H1 (cell line): ENCODE results near the gene USP16. TPM values are rescaled to one million over a fixed set of nuclear protein-coding genes. Genes with fewer than 3 reads are reported as not detected.

ENCODE experiments used
- CTCF ChIA-PET: fragments of 300-600 bp; sonication (Branson Sonifier 250); formaldehyde crosslinking; loops from one replicate; lab custom pipeline; 2021; ENCODE audit not compliant: partially characterized antibody; lab: Charles Lee
- POLR2A ChIA-PET: fragments of 300-600 bp; sonication (Branson Sonifier 250); formaldehyde crosslinking; loops from one replicate; lab custom pipeline; 2021; ENCODE audit warnings: inconsistent platforms; ENCODE audit not compliant: partially characterized antibody; lab: Charles Lee
- DNase-seq, 2 experiments: peaks; one replicate each; pipeline versions ENCODE4 v3.0.0 to v3.0.0-alpha.2; 2010 to 2022; ENCODE audit warnings: low spot score in 2 of 2, low read depth in 1 of 2, mixed read lengths in 1 of 2
- FAIRE-seq: peaks from 2 replicates; lab custom pipeline; 2011; peaks lifted over from hg19 to GRCh38; lab: Jason Lieb, UNC
- H2AFZ ChIP-seq: 2 replicates; pipeline ENCODE4 v1.8.1; 2012; ENCODE audit warnings: low read length, inconsistent platforms
- H2AK5ac ChIP-seq: 2 replicates; pipeline ENCODE4 v1.6.1; 2013; ENCODE audit warnings: low read depth, low read length
- H2BK120ac ChIP-seq: replicated peaks from 2 replicates; pipeline ENCODE3; 2013; ENCODE audit warnings: low read depth, low read length, inconsistent platforms
- H2BK12ac ChIP-seq: 2 replicates; pipeline ENCODE4 v1.6.1; 2013; ENCODE audit warnings: low read depth, low read length
- H2BK15ac ChIP-seq: 2 replicates; pipeline ENCODE4 v1.6.1; 2013; ENCODE audit warnings: low read length
- H2BK20ac ChIP-seq: 2 replicates; pipeline ENCODE4 v1.6.1; 2013; ENCODE audit warnings: low read length
- H2BK5ac ChIP-seq: 2 replicates; pipeline ENCODE4 v1.6.1; 2013; ENCODE audit warnings: low read depth, low read length
- H3K14ac ChIP-seq: 2 replicates; pipeline ENCODE4 v1.6.1; 2013; ENCODE audit warnings: inconsistent platforms; ENCODE audit not compliant: insufficient read length
- H3K18ac ChIP-seq: 2 replicates; pipeline ENCODE4 v1.6.1; 2013; ENCODE audit warnings: low read length; ENCODE audit errors: extremely low read depth
- H3K23ac ChIP-seq: 2 replicates; pipeline ENCODE4 v1.6.1; 2013; ENCODE audit warnings: inconsistent platforms; ENCODE audit not compliant: insufficient read length
- H3K23me2 ChIP-seq: 2 replicates; pipeline ENCODE4 v1.6.1; 2013; ENCODE audit warnings: low read depth, low read length
- H3K27ac ChIP-seq: 2 replicates; pipeline ENCODE4 v1.6.1; 2011; ENCODE audit warnings: low read depth, low read length, inconsistent platforms
- H3K27me3 ChIP-seq, 4 experiments: replicated peaks in 1 of 4; 1 replicate in 1 of 4; 2 replicates in 3 of 4; pipeline versions ENCODE4 v1.6.1 to v1.8.1; 2011 to 2013; ENCODE audit warnings: low read length in 3 of 4, mild to moderate bottlenecking in 3 of 4, inconsistent platforms in 2 of 4, mixed read lengths in 2 of 4, moderate library complexity in 1 of 4; ENCODE audit not compliant: control insufficient read depth in 3 of 4, insufficient read depth in 3 of 4; ENCODE audit errors: extremely low read depth in 1 of 4
- H3K36me3 ChIP-seq, 4 experiments: 2 replicates each; pipeline versions ENCODE4 v1.6.1 to v1.8.1; 2011 to 2013; ENCODE audit warnings: mild to moderate bottlenecking in 4 of 4, low read length in 3 of 4, moderate library complexity in 2 of 4, control low read depth in 1 of 4, inconsistent platforms in 1 of 4; ENCODE audit not compliant: insufficient read depth in 4 of 4, control insufficient read depth in 2 of 4
- H3K4ac ChIP-seq: replicated peaks from 2 replicates; pipeline ENCODE3; 2013; ENCODE audit warnings: low read length, low read depth, mixed read lengths, inconsistent platforms; ENCODE audit not compliant: insufficient read length
- H3K4me1 ChIP-seq, 4 experiments: replicated peaks in 1 of 4; 1 replicate in 1 of 4; 2 replicates in 3 of 4; pipeline versions ENCODE4 v1.6.1 to v1.8.1; 2011 to 2013; ENCODE audit warnings: low read length in 3 of 4, inconsistent platforms in 2 of 4, mixed read lengths in 1 of 4; ENCODE audit not compliant: insufficient read depth in 4 of 4, control insufficient read depth in 3 of 4
- H3K4me2 ChIP-seq, 2 experiments: 2 replicates each; pipeline versions ENCODE4 v1.6.1 to v1.8.1; 2011 to 2013; ENCODE audit warnings: low read depth in 2 of 2, low read length in 2 of 2, control low read depth in 1 of 2, inconsistent platforms in 1 of 2, mild to moderate bottlenecking in 1 of 2; ENCODE audit not compliant: insufficient read depth in 1 of 2
- H3K4me3 ChIP-seq, 4 experiments: fragments of 200-600, 300-600 bp in 1 of 4; sonication (generic), shearing (Covaris generic), sonication (Bioruptor Twin) in 1 of 4; 2 replicates each; pipeline versions ENCODE4 v1.5.1 to v1.8.1; 2011 to 2016; ENCODE audit warnings: low read length in 4 of 4, low read depth in 3 of 4, control low read depth in 2 of 4, inconsistent platforms in 2 of 4, mild to moderate bottlenecking in 2 of 4, mixed read lengths in 1 of 4, moderate library complexity in 1 of 4; ENCODE audit not compliant: insufficient read depth in 2 of 4; ENCODE audit errors: extremely low read depth in 1 of 4
- H3K56ac ChIP-seq: replicated peaks from 2 replicates; pipeline ENCODE3; 2013; ENCODE audit warnings: low read depth, mild to moderate bottlenecking, mixed read lengths, low read length, inconsistent platforms; ENCODE audit not compliant: insufficient read length
- H3K79me1 ChIP-seq: 2 replicates; pipeline ENCODE4 v1.6.1; 2013; ENCODE audit warnings: low read depth, low read length, control low read depth
- H3K79me2 ChIP-seq, 2 experiments: 2 replicates each; pipeline versions ENCODE4 v1.6.1 to v1.8.1; 2012 to 2013; ENCODE audit warnings: low read length in 2 of 2, mild to moderate bottlenecking in 2 of 2, inconsistent platforms in 1 of 2; ENCODE audit not compliant: insufficient read depth in 2 of 2, control insufficient read depth in 1 of 2
- H3K9ac ChIP-seq, 4 experiments: replicated peaks in 1 of 4; 1 replicate in 1 of 4; 2 replicates in 3 of 4; pipeline versions ENCODE4 v1.6.1 to v1.8.1; 2011 to 2013; ENCODE audit warnings: low read depth in 3 of 4, low read length in 3 of 4, control low read depth in 2 of 4, mild to moderate bottlenecking in 2 of 4, moderate library complexity in 2 of 4, inconsistent platforms in 1 of 4; ENCODE audit errors: extremely low read depth in 1 of 4
- H3K9me3 ChIP-seq, 2 experiments: 2 replicates each; pipeline versions ENCODE4 v1.6.1 to v1.8.1; 2012 to 2013; ENCODE audit warnings: mild to moderate bottlenecking in 2 of 2, moderate library complexity in 2 of 2, control low read depth in 1 of 2, inconsistent platforms in 1 of 2, low read depth in 1 of 2, low read length in 1 of 2, mixed read lengths in 1 of 2; ENCODE audit not compliant: insufficient read depth in 2 of 2
- H4K20me1 ChIP-seq, 2 experiments: replicated peaks in 1 of 2; 2 replicates each; pipeline versions ENCODE3 to v1.8.1; 2011 to 2013; ENCODE audit warnings: inconsistent platforms in 2 of 2, low read length in 2 of 2, mild to moderate bottlenecking in 1 of 2; ENCODE audit not compliant: insufficient read depth in 2 of 2, control insufficient read depth in 1 of 2
- H4K5ac ChIP-seq: 2 replicates; pipeline ENCODE4 v1.6.1; 2013; ENCODE audit warnings: low read length, low read depth, mixed read lengths, inconsistent platforms; ENCODE audit not compliant: insufficient read length
- H4K8ac ChIP-seq: 2 replicates; pipeline ENCODE4 v1.8.0; 2013; ENCODE audit warnings: mild to moderate bottlenecking, moderate library complexity, low read length, inconsistent platforms; ENCODE audit not compliant: insufficient read depth; ENCODE audit errors: extremely low read depth
- H4K91ac ChIP-seq: replicated peaks from 2 replicates; pipeline ENCODE3; 2013; ENCODE audit warnings: low read length, mixed read lengths, inconsistent platforms; ENCODE audit not compliant: insufficient read length
- EZH2 ChIP-seq: fragments of 200-600 bp; sonication (generic); IDR thresholded peaks from 2 replicates; pipeline ENCODE4 v1.7.1; 2012; ENCODE audit warnings: low read depth, mild to moderate bottlenecking, moderate library complexity, low read length, inconsistent platforms; ENCODE audit not compliant: severe bottlenecking
- RAD21 ChIP-seq, 2 experiments: IDR thresholded peaks in 1 of 2; conservative IDR thresholded peaks in 1 of 2; 2 replicates each; pipeline ENCODE4 v1.6.1; 2011; ENCODE audit warnings: low read depth in 2 of 2, low read length in 2 of 2, improper control_type of control experiment in 1 of 2, inconsistent platforms in 1 of 2, mild to moderate bottlenecking in 1 of 2, moderate library complexity in 1 of 2
- RXRA ChIP-seq: IDR thresholded peaks from 2 replicates; pipeline ENCODE4 v1.6.1; 2011; ENCODE audit warnings: low read depth, mild to moderate bottlenecking, low read length, moderate library complexity; ENCODE audit not compliant: insufficient read depth
- TBP ChIP-seq: IDR thresholded peaks from 2 replicates; pipeline ENCODE4 v1.6.1; 2011; ENCODE audit warnings: low read depth, low read length, improper control_type of control experiment
- TCF12 ChIP-seq: IDR thresholded peaks from 2 replicates; pipeline ENCODE4 v1.6.1; 2011; ENCODE audit warnings: low read depth, mild to moderate bottlenecking, low read length
- YY1 ChIP-seq: IDR thresholded peaks from 2 replicates; pipeline ENCODE4 v1.6.1; 2011; ENCODE audit warnings: low read depth, mild to moderate bottlenecking, low read length
- WGBS, 2 experiments: shearing (Covaris generic) in 1 of 2; methylation state at CpG; one replicate each; pipeline versions ENCODE4 v1.1.6 to v1.1.7; 2013 to 2015; ENCODE audit warnings: low lambda C conversion rate in 2 of 2, mixed read lengths in 2 of 2, inconsistent platforms in 1 of 2, low coverage in 1 of 2, missing lambda C conversion rate in 1 of 2; ENCODE audit not compliant: insufficient replicate concordance in 2 of 2, insufficient coverage in 1 of 2, insufficient read length in 1 of 2; ENCODE audit errors: extremely low coverage in 1 of 2, missing lambda C conversion rate in 1 of 2; 5-methylcytosine and 5-hydroxymethylcytosine counted together
- polyA plus RNA-seq, 7 experiments: library from polyadenylated mRNA; depleted of rRNA in 3 of 7; stranded (reverse) in 5 of 7; unstranded in 2 of 7; fragments of >200 nt in 5 of 7; fragments of 200-250 nt in 2 of 7; gene quantifications; 1 replicate in 5 of 7; 2 replicates in 1 of 7; 4 replicates in 1 of 7; pipeline versions ENCODE4 v1.2.1 to v1.2.3, GENCODE V29; 2011 to 2013; ENCODE audit warnings: missing spikeins in 2 of 7, mixed read lengths in 2 of 7
- total RNA-seq: library from RNA; stranded (reverse); fragmentation: NEBNext Ultra II Directional; extraction: Animal tissue kit (Norgen Biotek cat#: 25700); gene quantifications from 2 replicates; pipeline ENCODE4 v1.2.1, GENCODE V29; 2021

The USP16 gene
- total and polyA plus RNA-seq, 2 of the 8 experiments (the other 6 are each of a cell fraction or from before 2014, with no cell fraction given), result 3.4 to 19.1 TPM

DNA sequence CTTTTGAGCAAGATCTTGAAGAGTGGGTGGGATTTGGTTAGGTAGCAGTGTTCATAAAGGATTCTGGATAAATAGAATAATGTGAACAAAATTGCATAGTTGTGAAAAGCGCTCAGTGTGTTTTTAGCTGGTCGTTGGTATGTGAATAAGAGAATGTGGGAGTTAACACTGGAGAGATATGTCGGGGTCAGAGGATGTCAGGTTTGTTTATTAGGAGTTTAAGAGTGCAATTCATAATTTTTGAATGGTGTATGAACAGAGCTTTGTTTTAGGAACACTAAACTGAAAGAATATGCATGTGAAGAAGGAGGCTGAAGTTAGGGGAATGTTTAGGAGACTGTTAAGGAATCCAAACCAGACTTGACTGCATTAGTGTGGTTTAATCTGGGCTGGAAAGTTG is 9.4 kb downstream of the USP16 start:
- Histone ChIP-seq H3K14ac (no peak overlapping the region), H3K4me1 (no peaks in the 10 kb centered on the region), H4K8ac (no peak overlapping the region), H3K79me1 (no peaks in the 10 kb centered on the region; the same call in 1 of the 2 replicates), H3K9ac (no peak overlapping the region), H2BK15ac (no peak overlapping the region), H2BK120ac (no peak overlapping the region), H3K4me3 (no peak overlapping the region), H3K18ac (no peak overlapping the region), H3K9me3 (no peaks in the 10 kb centered on the region), H3K36me3 (peaks cover 3 to 43% (median 27%) of the 10 kb centered on the region in 4 experiments; a peak in 6 of 8 replicates), H4K91ac (no peak overlapping the region), H3K27ac (no peak overlapping the region), H3K79me2 (peaks cover 0 to under 1% of the 10 kb centered on the region in 2 experiments; a peak in 1 of 4 replicates), H2BK20ac (no peak overlapping the region), H4K20me1 (peaks cover 0 to 5% of the 10 kb centered on the region in 2 experiments), H3K4me2 (no peak overlapping the region), H3K23me2 (no peaks in the 10 kb centered on the region; the same call in 1 of the 2 replicates), H2BK12ac (no peak overlapping the region), H2AK5ac (no peak overlapping the region), H2BK5ac (no peak overlapping the region), H2AFZ (no peak overlapping the region), H3K23ac (no peak overlapping the region), H4K5ac (no peak overlapping the region), H3K27me3 (no peaks in the 10 kb centered on the region), H3K4ac (no peak overlapping the region), H3K56ac (no peak overlapping the region)
- ChIA-PET CTCF (interaction anchor here (1.2 kb wide), 1 partner anchor 38 kb away, joined by 4 read pairs; no protein-coding TSS in a partner anchor), POLR2A (interaction anchor here (1.0 to 2.4 kb wide), 4 partner anchors 10 to 38 kb away, joined by 3 to 8 read pairs (median 4); partner anchors contain the start of gene USP16)
- WGBS, 2 experiments, result 92% methylated on average over 3 of the region's 3 CpGs; no CpG with 5 or more reads in 1 of the 2 experiments
- FAIRE-seq (no peak), DNase-seq (no peak)
- TF ChIP-seq RAD21 (IDR thresholded peaks at IDR 0.05 in 1 of 2, conservative IDR thresholded peaks at IDR 0.05 in 1 of 2; ENCODE audit: low read depth in 2 of 2, low read length in 2 of 2) (no peak), EZH2 (no peak), YY1 (no peak), RXRA (no peak), TCF12 (no peak), TBP (no peak)
